Suprapubic skin (tissue), 4 donors: ENCODE measurements around the gene LSM4.

Experiments used
- POLR2A ChIP-seq, 2 donors: fragments of 450-650 bp; IDR thresholded peaks; one replicate each; pipeline ENCODE4 v1.6.1; 2017; ENCODE audit warnings: antibody characterized with exemption in 2 of 2, mild to moderate bottlenecking in 2 of 2, moderate library complexity in 2 of 2
- POLR2AphosphoS5 ChIP-seq, 3 donors: sonication (generic); formaldehyde crosslinking; IDR thresholded peaks; one replicate each; pipeline ENCODE4 v1.6.1; 2017; ENCODE audit warnings: antibody characterized with exemption in 3 of 3
- TF ChIP-seq, protein P1 (sequence below), 2 donors: fragments of 200-600 bp in 1 of 2; fragments of 450-650 bp in 1 of 2; sonication (generic) in 1 of 2; IDR thresholded peaks; one replicate each; pipeline ENCODE4 v1.5.1; 2016 to 2019; ENCODE audit warnings: antibody characterized with exemption in 2 of 2, mild to moderate bottlenecking in 1 of 2, moderate library complexity in 1 of 2

- TF ChIP-seq, protein P1, sequence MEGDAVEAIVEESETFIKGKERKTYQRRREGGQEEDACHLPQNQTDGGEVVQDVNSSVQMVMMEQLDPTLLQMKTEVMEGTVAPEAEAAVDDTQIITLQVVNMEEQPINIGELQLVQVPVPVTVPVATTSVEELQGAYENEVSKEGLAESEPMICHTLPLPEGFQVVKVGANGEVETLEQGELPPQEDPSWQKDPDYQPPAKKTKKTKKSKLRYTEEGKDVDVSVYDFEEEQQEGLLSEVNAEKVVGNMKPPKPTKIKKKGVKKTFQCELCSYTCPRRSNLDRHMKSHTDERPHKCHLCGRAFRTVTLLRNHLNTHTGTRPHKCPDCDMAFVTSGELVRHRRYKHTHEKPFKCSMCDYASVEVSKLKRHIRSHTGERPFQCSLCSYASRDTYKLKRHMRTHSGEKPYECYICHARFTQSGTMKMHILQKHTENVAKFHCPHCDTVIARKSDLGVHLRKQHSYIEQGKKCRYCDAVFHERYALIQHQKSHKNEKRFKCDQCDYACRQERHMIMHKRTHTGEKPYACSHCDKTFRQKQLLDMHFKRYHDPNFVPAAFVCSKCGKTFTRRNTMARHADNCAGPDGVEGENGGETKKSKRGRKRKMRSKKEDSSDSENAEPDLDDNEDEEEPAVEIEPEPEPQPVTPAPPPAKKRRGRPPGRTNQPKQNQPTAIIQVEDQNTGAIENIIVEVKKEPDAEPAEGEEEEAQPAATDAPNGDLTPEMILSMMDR (IDR thresholded peaks at IDR 0.05), result no peak
- TF ChIP-seq POLR2AphosphoS5 (IDR thresholded peaks at IDR 0.05) (no peak), POLR2A (IDR thresholded peaks at IDR 0.05) (no peak)
Observed at GRCh38 chr19:18279266-18279515, 43.7 kb downstream of the LSM4 start.
